Mesodermal cell (in vitro differentiated cells): ENCODE data around the gene CD200R1.
"Not testable (repeated sequence)": the region's sequence is repeated elsewhere in the genome, so short reads cannot be mapped to it uniquely, and the experiment has no call there.

Experiments used
- H3K27ac ChIP-seq: 2 replicates; pipeline ENCODE4 v1.7.0; 2013; ENCODE audit warnings: mild to moderate bottlenecking, low read depth, low read length, moderate library complexity; ENCODE audit not compliant: severe bottlenecking
- H3K36me3 ChIP-seq: 2 replicates; pipeline ENCODE4 v1.7.1; 2013; ENCODE audit warnings: mild to moderate bottlenecking, low read length, moderate library complexity; ENCODE audit not compliant: control insufficient read depth, insufficient read depth
- H3K4me1 ChIP-seq: one replicate; pipeline ENCODE4 v1.7.1; 2013; ENCODE audit warnings: mild to moderate bottlenecking, low read length; ENCODE audit not compliant: insufficient read depth, control insufficient read depth, poor library complexity, severe bottlenecking
- H3K4me3 ChIP-seq: 2 replicates; pipeline ENCODE4 v1.7.0; 2013; ENCODE audit warnings: low read length, control low read depth, mild to moderate bottlenecking; ENCODE audit not compliant: insufficient read depth, poor library complexity, severe bottlenecking; ENCODE audit errors: extremely low read depth
- H3K9me3 ChIP-seq: 2 replicates; pipeline ENCODE4 v1.7.1; 2013; ENCODE audit warnings: mild to moderate bottlenecking, low read length, moderate library complexity; ENCODE audit not compliant: control insufficient read depth
- WGBS, 2 experiments: methylation state at CpG; one replicate each; pipeline ENCODE4 v1.1.5; 2013; ENCODE audit warnings: missing lambda C conversion rate in 2 of 2; ENCODE audit not compliant: insufficient coverage in 2 of 2; 5-methylcytosine and 5-hydroxymethylcytosine counted together

CD200R1 gene

DNA sequence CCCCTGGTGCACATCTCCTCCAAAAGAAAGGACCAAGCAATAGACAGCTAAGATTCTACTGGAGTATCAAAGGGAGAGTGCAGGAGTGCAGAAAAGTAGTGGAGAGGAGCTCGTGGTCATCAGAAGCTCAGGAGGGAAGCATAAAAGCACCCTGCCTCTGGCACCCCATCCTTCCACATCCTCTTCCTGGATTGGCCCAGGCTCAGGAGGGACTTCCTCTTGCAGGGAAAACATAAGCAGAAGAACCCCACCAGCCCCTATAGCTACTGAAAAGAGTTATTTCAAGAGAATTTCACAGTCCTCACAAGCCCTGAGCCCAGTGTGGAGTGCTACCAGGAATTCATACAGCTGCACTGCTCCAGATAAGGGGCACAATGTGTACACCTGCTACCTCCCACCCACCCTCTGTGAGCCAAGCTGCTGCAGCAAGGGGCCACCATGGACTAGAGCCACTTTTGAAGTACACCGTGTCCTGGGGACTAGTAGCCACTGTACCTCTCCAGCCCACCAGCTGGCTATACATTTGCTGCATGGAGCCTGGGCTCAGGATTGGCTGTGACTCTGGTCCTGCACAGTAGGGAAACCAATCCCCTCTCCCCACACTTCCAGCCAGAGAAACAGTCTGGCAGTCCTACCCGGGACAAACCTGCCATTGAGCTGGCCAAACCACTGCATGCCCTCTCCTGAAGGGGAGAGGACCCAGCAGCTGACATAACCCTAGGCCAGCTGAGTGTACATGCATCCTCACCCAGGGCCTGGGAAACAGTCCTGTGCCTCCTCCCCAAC, 43.0 kb downstream of the CD200R1 start:
- H3K4me3 ChIP-seq = no peak overlapping the region
- no peak overlapping the region for H3K27ac ChIP-seq
- H3K9me3 ChIP-seq = no peaks in the 10 kb centered on the region
- no peaks in the 10 kb centered on the region for H3K4me1 ChIP-seq
- H3K36me3 ChIP-seq = no peaks in the 10 kb centered on the region
- 85 to 87% methylated on average over 2 of the region's 3 CpGs for WGBS, 2 experiments

DNA sequence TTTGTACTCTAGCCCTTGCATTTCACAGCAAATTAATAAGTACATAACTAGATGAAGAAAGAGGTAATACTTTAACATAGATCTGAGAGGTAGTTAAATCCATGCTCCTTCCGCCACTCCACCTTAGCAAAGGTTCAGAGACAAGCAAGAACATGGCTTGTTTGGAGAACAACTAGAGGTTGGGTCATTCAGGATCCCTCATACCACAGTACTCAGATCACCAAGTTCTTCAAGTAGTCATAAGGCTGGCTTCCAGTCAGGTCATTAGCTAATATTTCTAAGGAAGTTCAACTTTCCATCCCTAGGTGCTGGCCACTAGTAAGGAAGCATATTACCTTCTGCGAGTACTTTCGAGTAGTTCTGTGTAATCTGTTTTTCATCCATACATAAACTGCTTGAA, 44.1 kb downstream of the CD200R1 start:
- Histone ChIP-seq H3K36me3 (no peaks in the 10 kb centered on the region), H3K4me1 (no peaks in the 10 kb centered on the region), H3K4me3 (no peak overlapping the region), H3K27ac (no peak overlapping the region), H3K9me3 (no peaks in the 10 kb centered on the region)
- 80% methylated on average over 1 of the region's 3 CpGs; no CpG with 5 or more reads in 1 of the 2 experiments for WGBS, 2 experiments

DNA sequence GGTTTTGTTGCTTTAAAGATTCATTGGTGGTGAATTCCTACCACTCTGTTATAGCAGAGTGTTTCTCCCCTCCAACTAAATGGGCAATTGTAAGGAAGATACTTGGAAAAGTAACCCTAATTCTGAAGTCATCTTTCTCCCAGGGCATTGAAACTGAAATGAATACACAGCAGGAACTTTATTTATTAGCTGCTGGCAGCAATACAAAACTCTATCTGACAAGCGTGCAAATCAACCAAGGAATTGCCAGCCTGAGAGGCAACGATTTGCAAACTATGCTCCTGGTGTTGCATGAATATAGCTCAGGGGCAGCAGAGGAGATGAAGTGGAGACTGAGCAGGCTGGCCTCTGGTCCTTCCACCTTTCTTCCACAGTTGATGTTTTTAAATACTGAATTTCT, 48.9 kb downstream of the CD200R1 start:
- Histone ChIP-seq H3K4me3 (no peak overlapping the region), H3K9me3 (no peaks in the 10 kb centered on the region), H3K36me3 (no peaks in the 10 kb centered on the region), H3K27ac (no peak overlapping the region), H3K4me1 (no peaks in the 10 kb centered on the region)
- 57 to 79% methylated on average over 2 of the region's 2 CpGs for WGBS, 2 experiments

DNA sequence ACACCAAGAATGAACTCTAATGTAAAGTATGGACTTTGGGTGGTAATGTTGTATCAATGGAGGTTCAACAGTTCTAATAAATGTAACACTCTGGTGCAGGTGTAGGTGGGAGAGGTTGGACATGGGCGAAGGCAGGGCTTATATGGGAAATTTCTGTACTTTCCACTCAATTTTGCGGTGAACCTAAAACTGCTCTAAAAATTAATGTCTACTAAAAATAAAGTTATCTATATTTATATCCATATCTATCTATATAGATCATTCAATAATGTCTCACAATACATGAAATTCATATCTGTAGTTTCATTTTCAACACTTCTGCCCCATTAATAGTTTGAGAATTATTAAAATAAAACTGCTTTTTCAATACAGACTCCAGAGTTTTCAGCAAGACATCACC, 49.3 kb downstream of the CD200R1 start:
- Histone ChIP-seq H3K9me3 (no peaks in the 10 kb centered on the region), H3K4me1 (no peaks in the 10 kb centered on the region), H3K36me3 (no peaks in the 10 kb centered on the region), H3K27ac (no peak overlapping the region), H3K4me3 (no peak overlapping the region)
- no CpG with 5 or more reads among the region's 2 CpGs for WGBS, 2 experiments

GRCh38 chr3:112919541-112919940, 55.4 kb downstream of the CD200R1 start:
- not testable (repeated sequence) for H3K4me3 ChIP-seq, H3K9me3 ChIP-seq, H3K27ac ChIP-seq, H3K4me1 ChIP-seq, H3K36me3 ChIP-seq
- 83 to 100% methylated on average over 1 to 3 of the region's 5 CpGs for WGBS, 2 experiments

DNA sequence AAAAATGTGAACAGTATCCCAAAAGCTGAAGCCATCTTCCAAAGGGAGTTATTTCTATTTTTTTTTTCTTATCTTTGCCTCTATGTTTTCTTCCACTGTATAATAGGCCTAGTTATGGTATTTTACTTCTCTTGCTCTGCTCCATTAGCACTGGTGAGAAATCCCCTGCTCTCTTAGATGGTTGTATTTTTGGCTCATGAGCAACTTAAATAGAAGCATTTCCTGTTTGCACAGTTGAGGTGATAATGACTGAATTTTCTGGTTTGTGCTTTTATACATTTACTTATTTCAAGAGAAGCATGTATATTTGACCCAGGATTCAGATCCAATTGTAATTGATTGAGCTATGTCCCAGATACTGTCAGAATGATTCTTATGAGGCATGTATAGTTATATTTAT, 66.7 kb downstream of the CD200R1 start:
- Histone ChIP-seq H3K9me3 (peaks cover 4% of the 10 kb centered on the region), H3K27ac (no peak overlapping the region), H3K36me3 (no peaks in the 10 kb centered on the region), H3K4me1 (no peaks in the 10 kb centered on the region), H3K4me3 (no peak overlapping the region)

GRCh38 chr3:112904786-112905185, 70.1 kb downstream of the CD200R1 start:
- Histone ChIP-seq H3K4me1 (peaks cover 5% of the 10 kb centered on the region), H3K9me3 (peaks cover 4% of the 10 kb centered on the region), H3K27ac (no peak overlapping the region), H3K4me3 (no peak overlapping the region), H3K36me3 (no peaks in the 10 kb centered on the region)
- 89 to 96% methylated on average over 4 to 5 of the region's 8 CpGs for WGBS, 2 experiments

DNA sequence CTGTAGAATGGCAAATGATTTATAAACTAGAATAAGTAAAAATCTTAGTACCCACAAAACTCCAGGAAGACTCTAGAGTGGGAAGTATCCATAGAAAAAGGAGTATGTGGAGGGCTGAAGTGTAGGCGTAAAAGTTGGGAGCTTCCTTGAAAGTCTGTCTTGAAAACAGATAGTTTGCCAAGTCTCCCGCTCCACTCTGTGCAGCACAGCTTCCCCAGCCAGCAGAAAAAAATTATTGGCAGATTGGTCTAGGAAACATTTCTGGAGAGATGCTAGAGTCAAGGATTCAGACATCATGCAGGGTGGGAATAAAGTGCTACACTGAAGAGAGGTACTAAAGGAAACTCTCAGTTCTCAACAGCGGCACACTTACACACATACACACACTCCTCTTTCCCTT, 74.8 kb downstream of the CD200R1 start:
- H3K9me3 ChIP-seq = peaks cover 4% of the 10 kb centered on the region
- no peak overlapping the region for H3K4me3 ChIP-seq
- H3K36me3 ChIP-seq = no peaks in the 10 kb centered on the region
- peak overlapping the region; percentile 16 for H3K27ac ChIP-seq
- 89 to 100% methylated on average over 2 to 3 of the region's 3 CpGs for WGBS, 2 experiments
- peaks cover 5% of the 10 kb centered on the region for H3K4me1 ChIP-seq

DNA sequence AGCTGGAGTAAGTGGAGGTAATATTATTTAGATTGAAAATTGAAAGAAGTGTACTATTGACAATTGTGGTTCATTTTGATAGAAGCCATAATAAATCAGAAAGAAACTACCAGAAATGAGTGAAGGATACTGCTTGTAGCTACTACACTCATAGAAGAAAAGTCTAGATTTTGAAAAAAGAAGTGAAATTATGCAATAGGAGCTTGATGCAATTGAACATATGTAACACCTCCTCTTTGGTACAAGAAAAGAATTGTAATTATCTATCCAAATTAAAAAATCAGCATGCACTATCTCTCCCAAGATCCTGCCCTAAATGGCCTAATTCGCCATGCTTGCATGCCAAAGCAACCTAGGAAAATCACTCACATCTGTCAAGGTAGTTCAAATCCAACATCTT, 77.1 kb downstream of the CD200R1 start:
- no peak overlapping the region for H3K27ac ChIP-seq
- no peak overlapping the region for H3K4me3 ChIP-seq
- peaks cover 11% of the 10 kb centered on the region for H3K4me1 ChIP-seq
- H3K36me3 ChIP-seq = no peaks in the 10 kb centered on the region
- H3K9me3 ChIP-seq = no peaks in the 10 kb centered on the region
- no CpG with 5 or more reads among the region's 1 CpG for WGBS, 2 experiments

DNA sequence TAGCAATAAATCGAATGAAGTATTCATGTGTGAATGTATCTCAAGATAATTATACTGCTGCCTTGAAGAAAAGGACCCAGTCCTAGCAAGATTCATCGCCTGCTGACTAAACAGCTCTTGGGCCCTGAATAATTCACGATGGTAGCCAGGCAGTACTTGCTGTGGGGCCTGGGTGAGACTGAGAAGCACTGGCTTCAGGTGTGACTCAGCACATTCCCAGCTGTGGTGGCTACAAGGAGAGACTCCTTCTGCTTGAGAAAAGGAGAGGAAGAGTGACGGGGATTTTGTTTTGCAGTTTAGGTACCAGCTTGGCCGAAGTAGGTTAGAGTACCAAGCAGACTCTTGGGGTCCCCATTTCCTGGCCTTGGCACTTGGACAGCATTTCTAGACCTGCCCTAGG, 80.6 kb downstream of the CD200R1 start:
- no peak overlapping the region for H3K4me3 ChIP-seq
- peaks cover 6% of the 10 kb centered on the region for H3K4me1 ChIP-seq
- H3K27ac ChIP-seq = no peak overlapping the region
- peaks cover 4% of the 10 kb centered on the region for H3K9me3 ChIP-seq
- H3K36me3 ChIP-seq = no peaks in the 10 kb centered on the region
- WGBS, 2 experiments = 72 to 74% methylated on average over 4 of the region's 5 CpGs

DNA sequence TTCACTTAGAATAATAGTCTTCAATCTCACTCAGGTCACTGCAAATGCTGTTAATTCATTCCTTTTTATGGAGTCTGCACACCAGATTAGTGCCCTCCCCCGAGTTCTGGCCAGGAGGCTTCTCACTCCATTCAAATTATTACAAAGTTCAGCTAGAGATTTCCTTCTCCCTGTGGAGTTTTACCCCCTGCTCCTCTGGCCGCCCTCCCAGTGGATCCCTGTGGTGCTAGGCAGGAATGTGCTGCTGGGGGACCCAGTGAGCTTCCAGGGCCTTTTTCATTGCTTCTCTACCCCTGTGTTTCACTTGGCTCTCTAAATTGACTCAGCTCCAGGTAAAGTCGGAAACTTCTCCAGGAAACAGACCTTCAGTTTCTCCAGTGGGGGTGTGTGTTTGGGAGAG, 85.5 kb downstream of the CD200R1 start:
- no peak overlapping the region for H3K4me3 ChIP-seq
- peaks cover 4% of the 10 kb centered on the region for H3K4me1 ChIP-seq
- no peaks in the 10 kb centered on the region for H3K36me3 ChIP-seq
- H3K27ac ChIP-seq = no peak overlapping the region
- H3K9me3 ChIP-seq = peaks cover 4% of the 10 kb centered on the region
- 40 to 92% methylated on average over 1 to 2 of the region's 3 CpGs for WGBS, 2 experiments
